CD14-positive monocyte (primary cell): ENCODE results near the gene JARID2. TPM values are rescaled to one million over a fixed set of nuclear protein-coding genes. Genes with fewer than 3 reads are reported as not detected.
A peak's percentile ranks its signal among the peaks of the same experiment; 100 is the strongest.

Experiments
- DNase-seq, 3 donors: peaks; one replicate each; pipeline ENCODE4 v3.0.0-alpha.2; 2011 to 2022
- H2AFZ ChIP-seq: 2 replicates; pipeline ENCODE4 v1.6.0; 2012; ENCODE audit warnings: mild to moderate bottlenecking, low read depth, low read length, inconsistent platforms; ENCODE audit not compliant: insufficient read depth, poor library complexity, severe bottlenecking
- H3K27ac ChIP-seq, 2 donors: 1 replicate in 1 of 2; 2 replicates in 1 of 2; pipeline ENCODE4 v1.5.1; 2012 to 2013; ENCODE audit warnings: low read length in 2 of 2, control low read depth in 1 of 2, inconsistent platforms in 1 of 2, low read depth in 1 of 2, mild to moderate bottlenecking in 1 of 2
- H3K27me3 ChIP-seq, 2 donors: one replicate each; pipeline versions ENCODE4 v1.6.0 to v1.6.1; 2011 to 2013; ENCODE audit warnings: low read length in 2 of 2; ENCODE audit not compliant: control insufficient read depth in 2 of 2, insufficient read depth in 2 of 2
- H3K36me3 ChIP-seq, 2 donors: replicated peaks in 1 of 2; 1 replicate in 1 of 2; 2 replicates in 1 of 2; pipeline versions ENCODE4 v1.5.1 to v1.6.1; 2012 to 2013; ENCODE audit warnings: low read length in 2 of 2, control low read depth in 1 of 2, inconsistent platforms in 1 of 2, mild to moderate bottlenecking in 1 of 2; ENCODE audit not compliant: insufficient read depth in 2 of 2, control insufficient read depth in 1 of 2
- H3K4me1 ChIP-seq, 2 donors: 1 replicate in 1 of 2; 2 replicates in 1 of 2; pipeline versions ENCODE4 v1.5.1 to v1.6.1; 2012 to 2013; ENCODE audit warnings: low read length in 2 of 2, control low read depth in 1 of 2, inconsistent platforms in 1 of 2, mild to moderate bottlenecking in 1 of 2, moderate library complexity in 1 of 2; ENCODE audit not compliant: insufficient read depth in 2 of 2, control insufficient read depth in 1 of 2
- H3K4me2 ChIP-seq: replicated peaks from 2 replicates; pipeline ENCODE3; 2012; ENCODE audit warnings: low read length, moderate library complexity, mild to moderate bottlenecking; ENCODE audit not compliant: poor library complexity, severe bottlenecking; ENCODE audit errors: extremely low read depth
- H3K4me3 ChIP-seq, 3 experiments: fragments of 200-600 bp in 1 of 3; sonication (generic) in 1 of 3; replicated peaks in 1 of 3; 1 replicate in 2 of 3; 2 replicates in 1 of 3; pipeline ENCODE4 v1.5.1; 2011 to 2013; ENCODE audit warnings: low read length in 3 of 3, mild to moderate bottlenecking in 3 of 3, control low read depth in 2 of 3, low read depth in 2 of 3, inconsistent platforms in 1 of 3, moderate library complexity in 1 of 3
- H3K79me2 ChIP-seq: 2 replicates; pipeline ENCODE4 v1.6.0; 2012; ENCODE audit warnings: mild to moderate bottlenecking, control low read depth, inconsistent platforms, low read length, moderate library complexity; ENCODE audit not compliant: insufficient read depth
- H3K9ac ChIP-seq: 2 replicates; pipeline ENCODE4 v1.6.0; 2017; ENCODE audit warnings: low read length, mild to moderate bottlenecking; ENCODE audit not compliant: insufficient read depth, poor library complexity, severe bottlenecking
- H3K9me3 ChIP-seq, 2 donors: replicated peaks in 1 of 2; 1 replicate in 1 of 2; 2 replicates in 1 of 2; pipeline versions ENCODE4 v1.5.1 to v1.6.1; 2012 to 2013; ENCODE audit warnings: low read length in 2 of 2, control low read depth in 1 of 2; ENCODE audit not compliant: control insufficient read depth in 1 of 2, insufficient read depth in 1 of 2
- H4K20me1 ChIP-seq: 2 replicates; pipeline ENCODE4 v1.6.0; 2012; ENCODE audit warnings: mild to moderate bottlenecking, low read length, control low read depth, moderate library complexity; ENCODE audit not compliant: insufficient read depth
- H3K27ac Mint-ChIP-seq, 7 donors: one replicate each; pipeline ENCODE4 v1.8.0; 2020; ENCODE audit warnings: mild to moderate bottlenecking in 7 of 7, mixed read lengths in 7 of 7, moderate library complexity in 6 of 7, inconsistent platforms in 2 of 7
- H3K27me3 Mint-ChIP-seq, 3 donors: one replicate each; pipeline ENCODE4 v1.8.0; 2021 to 2022; ENCODE audit warnings: low read depth in 3 of 3, mild to moderate bottlenecking in 3 of 3, mixed read lengths in 3 of 3, moderate library complexity in 3 of 3, inconsistent platforms in 1 of 3
- H3K36me3 Mint-ChIP-seq, 2 donors: one replicate each; pipeline ENCODE4 v1.8.0; 2020; ENCODE audit warnings: mixed read lengths in 2 of 2, inconsistent platforms in 1 of 2, mild to moderate bottlenecking in 1 of 2
- H3K4me1 Mint-ChIP-seq: one replicate; pipeline ENCODE4 v1.8.0; 2020; ENCODE audit warnings: mild to moderate bottlenecking, mixed read lengths
- H3K4me3 Mint-ChIP-seq, 2 donors: one replicate each; pipeline ENCODE4 v1.8.0; 2020; ENCODE audit warnings: mild to moderate bottlenecking in 2 of 2, mixed read lengths in 2 of 2, moderate library complexity in 1 of 2
- H3K9me3 Mint-ChIP-seq, 7 donors: one replicate each; pipeline ENCODE4 v1.8.0; 2020 to 2022; ENCODE audit warnings: mixed read lengths in 7 of 7, mild to moderate bottlenecking in 6 of 7, moderate library complexity in 6 of 7, inconsistent platforms in 2 of 7
- WGBS: methylation state at CpG from one replicate; pipeline ENCODE4 v1.1.5; 2013; ENCODE audit warnings: missing lambda C conversion rate; ENCODE audit not compliant: insufficient coverage; 5-methylcytosine and 5-hydroxymethylcytosine counted together
- intact Hi-C, 2 donors: fragments of 100-400 bp; cut with micrococcal nuclease; formaldehyde crosslinking; loops; one replicate each; pipeline versions ENCODE4 v1.15.0 to v1.15.1; 2023
- polyA plus RNA-seq, 3 donors: library from polyadenylated mRNA; depleted of rRNA in 1 of 3; unstranded in 2 of 3; stranded (reverse) in 1 of 3; fragments of 300-500 nt in 2 of 3; fragments of >200 nt in 1 of 3; fragmentation: Illumina TruSeq in 2 of 3; gene quantifications; 1 replicate in 2 of 3; 2 replicates in 1 of 3; pipeline ENCODE4 v1.2.3, GENCODE V29; 2012 to 2021
- TF ChIP-seq, protein P1 (sequence below): fragments of 200-600 bp; IDR thresholded peaks from one replicate; pipeline ENCODE4 v1.8.0; 2022; ENCODE audit warnings: antibody characterized with exemption, mild to moderate bottlenecking

Gene JARID2
- polyA plus RNA-seq, 3 donors, result 6.8 to 17.5 (median 12.5) TPM

DNA sequence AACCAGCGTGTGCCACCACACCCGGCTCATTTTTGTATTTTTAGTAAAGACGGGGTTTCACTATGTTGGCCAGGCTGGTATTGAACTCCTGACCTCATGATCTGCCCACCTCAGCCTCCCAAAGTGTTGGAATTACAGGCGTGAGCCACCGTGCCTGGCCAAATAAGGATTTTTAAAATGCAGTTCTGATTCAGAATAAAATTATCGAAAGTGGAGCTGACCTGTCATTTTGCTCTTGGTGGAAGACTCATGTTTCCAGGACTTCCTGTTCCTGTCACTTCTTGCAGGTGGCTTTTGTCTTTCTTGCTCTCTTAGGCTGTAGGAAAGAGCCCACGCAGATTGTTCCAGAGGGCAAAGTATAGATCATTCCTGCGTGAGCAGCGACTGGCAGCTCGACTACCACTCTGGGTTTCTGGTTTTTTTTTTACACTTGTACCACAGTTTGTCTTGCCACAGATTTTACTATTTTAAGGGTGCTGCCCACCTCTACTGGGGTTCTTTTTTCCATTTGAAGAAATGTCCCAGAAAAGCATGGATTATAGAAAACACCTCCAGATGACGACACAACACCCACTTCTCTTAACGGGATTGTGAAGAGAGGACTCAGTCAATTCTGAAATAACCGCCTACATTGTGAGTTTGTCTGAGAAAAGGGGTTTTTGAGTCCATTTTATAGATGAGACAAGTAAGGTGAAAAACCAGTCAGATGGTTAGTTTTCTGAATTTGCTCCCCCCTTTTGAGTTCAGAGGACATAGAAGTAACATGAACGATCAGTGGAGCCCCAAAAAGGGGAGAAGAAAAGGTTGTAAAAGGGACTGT is 7.5 kb downstream of the JARID2 start:
- Histone ChIP-seq H2AFZ (no peak overlapping the region), H3K79me2 (peaks cover 97% of the 10 kb centered on the region), H3K27ac (peak overlapping the region in 1 of 2 donors; percentile 62), H3K4me3 (no peak overlapping the region), H3K4me1 (peaks cover 65 to 84% of the 10 kb centered on the region in 2 donors), H4K20me1 (peaks cover 98% of the 10 kb centered on the region), H3K27me3 (no peaks in the 10 kb centered on the region), H3K9ac (no peak overlapping the region), H3K4me2 (peak overlapping the region; percentile 11), H3K36me3 (peaks cover 2 to 10% of the 10 kb centered on the region in 2 donors), H3K9me3 (no peaks in the 10 kb centered on the region)
- Mint-ChIP-seq H3K4me1 (peaks cover 83% of the 10 kb centered on the region), H3K9me3 (no peaks in the 10 kb centered on the region), H3K27me3 (no peaks in the 10 kb centered on the region), H3K36me3 (peaks cover 58 to 79% of the 10 kb centered on the region in 2 donors), H3K27ac (peak overlapping the region; percentile 69 to 90 (median 82)), H3K4me3 (peak overlapping the region in 1 of 2 donors; percentile 52)
- DNase-seq, result no peak
- 43% methylated on average over 9 of the region's 14 CpGs for WGBS
- intact Hi-C loops, result no loop called here
- TF ChIP-seq, protein P1, sequence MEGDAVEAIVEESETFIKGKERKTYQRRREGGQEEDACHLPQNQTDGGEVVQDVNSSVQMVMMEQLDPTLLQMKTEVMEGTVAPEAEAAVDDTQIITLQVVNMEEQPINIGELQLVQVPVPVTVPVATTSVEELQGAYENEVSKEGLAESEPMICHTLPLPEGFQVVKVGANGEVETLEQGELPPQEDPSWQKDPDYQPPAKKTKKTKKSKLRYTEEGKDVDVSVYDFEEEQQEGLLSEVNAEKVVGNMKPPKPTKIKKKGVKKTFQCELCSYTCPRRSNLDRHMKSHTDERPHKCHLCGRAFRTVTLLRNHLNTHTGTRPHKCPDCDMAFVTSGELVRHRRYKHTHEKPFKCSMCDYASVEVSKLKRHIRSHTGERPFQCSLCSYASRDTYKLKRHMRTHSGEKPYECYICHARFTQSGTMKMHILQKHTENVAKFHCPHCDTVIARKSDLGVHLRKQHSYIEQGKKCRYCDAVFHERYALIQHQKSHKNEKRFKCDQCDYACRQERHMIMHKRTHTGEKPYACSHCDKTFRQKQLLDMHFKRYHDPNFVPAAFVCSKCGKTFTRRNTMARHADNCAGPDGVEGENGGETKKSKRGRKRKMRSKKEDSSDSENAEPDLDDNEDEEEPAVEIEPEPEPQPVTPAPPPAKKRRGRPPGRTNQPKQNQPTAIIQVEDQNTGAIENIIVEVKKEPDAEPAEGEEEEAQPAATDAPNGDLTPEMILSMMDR, result no peak

DNA sequence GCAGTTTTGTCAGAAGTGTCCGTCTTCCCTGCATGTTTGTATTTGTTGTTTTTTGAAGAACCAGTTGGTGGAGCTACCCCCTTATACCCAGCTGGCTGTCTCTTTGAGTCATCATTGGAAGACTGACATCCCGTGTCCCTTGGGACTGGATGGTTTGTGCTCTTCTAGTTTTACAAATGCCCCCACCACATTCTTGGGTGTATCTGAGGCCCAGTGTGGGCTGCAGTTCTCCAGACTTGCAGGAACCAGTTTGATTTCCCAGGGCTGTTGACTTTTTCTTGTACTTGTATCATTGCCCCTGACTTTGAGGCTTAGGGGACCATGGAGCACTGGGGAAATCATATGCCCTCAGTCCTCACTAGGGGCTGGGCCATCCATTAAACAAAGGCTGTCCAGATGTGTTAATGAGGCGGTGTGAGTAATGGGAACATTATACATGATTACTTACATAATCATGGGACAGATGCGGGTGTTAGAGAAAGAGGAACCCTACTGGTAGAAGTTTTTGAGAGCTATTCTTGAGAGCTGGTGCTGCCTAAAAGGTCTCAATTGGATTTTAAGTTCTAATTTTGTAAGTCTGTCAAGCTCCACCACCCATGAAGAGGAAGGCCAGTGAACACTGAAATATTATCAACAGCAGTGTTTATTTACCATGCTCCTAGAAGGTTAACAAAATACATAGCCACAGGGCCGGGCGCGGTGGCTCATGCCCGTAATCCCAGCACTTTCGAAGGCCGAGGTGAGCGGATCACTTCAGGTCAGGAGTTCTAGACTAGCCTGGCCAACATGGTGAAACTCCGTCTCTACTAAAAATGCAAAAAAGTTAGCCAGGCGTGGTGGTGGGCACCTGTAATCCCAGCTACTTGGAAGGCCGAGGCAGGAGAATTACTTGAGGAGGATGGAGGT is 8.5 kb downstream of the JARID2 start:
- no peak overlapping the region for H3K9ac ChIP-seq
- no peaks in the 10 kb centered on the region for H3K27me3 Mint-ChIP-seq
- H3K36me3 ChIP-seq, result peaks cover 2 to 10% of the 10 kb centered on the region in 2 donors
- no peak overlapping the region for H2AFZ ChIP-seq
- H3K4me3 Mint-ChIP-seq, result peak overlapping the region in 1 of 2 donors; percentile 24
- 96% methylated on average over 9 of the region's 14 CpGs for WGBS
- no peak overlapping the region for H3K4me3 ChIP-seq
- H3K79me2 ChIP-seq, result peaks cover 100% of the 10 kb centered on the region
- peak overlapping the region; percentile 30 to 62 for H3K27ac ChIP-seq
- H4K20me1 ChIP-seq, result peaks cover 100% of the 10 kb centered on the region
- H3K4me2 ChIP-seq, result peak overlapping the region; percentile 11
- H3K27ac Mint-ChIP-seq, result peak overlapping the region; percentile 69 to 90 (median 82)
- H3K9me3 Mint-ChIP-seq, result no peaks in the 10 kb centered on the region
- H3K4me1 ChIP-seq, result peaks cover 67 to 88% of the 10 kb centered on the region in 2 donors
- intact Hi-C loops, result no loop called here
- H3K4me1 Mint-ChIP-seq, result peaks cover 92% of the 10 kb centered on the region
- no peaks in the 10 kb centered on the region for H3K27me3 ChIP-seq
- H3K9me3 ChIP-seq, result no peaks in the 10 kb centered on the region
- TF ChIP-seq, protein P1, result peak; percentile 8
- DNase-seq, result peak; percentile 66 to 83 (median 79)
- peaks cover 58 to 83% of the 10 kb centered on the region in 2 donors for H3K36me3 Mint-ChIP-seq
